Activated B cell treated with CpG ODN at 0.5 μM for 24 hours (primary cell): Measurements from ENCODE around the gene FAM209B. TPM values are rescaled to one million over a fixed set of nuclear protein-coding genes. Genes with fewer than 3 reads are reported as not detected.

Experiments
- ATAC-seq: fragments of 200-7000 bp; cut with Tn5 transposase; one replicate; pipeline ENCODE4 v1.10.0; 2021; ENCODE audit warnings: low read depth, mild to moderate bottlenecking, moderate library complexity
- CTCF ChIA-PET: fragments of 350-600 bp; sonication (Branson Sonifier 250); formaldehyde crosslinking; loops from one replicate; lab custom pipeline; 2021; ENCODE audit warnings: antibody characterized with exemption; lab: Charles Lee
- POLR2A ChIA-PET: fragments of 350-600 bp; sonication (Branson Sonifier 250); formaldehyde crosslinking; loops from one replicate; lab custom pipeline; 2021; ENCODE audit warnings: antibody characterized with exemption; lab: Charles Lee
- DNase-seq: peaks from one replicate; pipeline ENCODE4 v3.0.0; 2022
- H3K27ac Mint-ChIP-seq: one replicate; pipeline ENCODE4 v1.8.0; 2020; ENCODE audit warnings: mixed read lengths
- H3K27me3 Mint-ChIP-seq: one replicate; pipeline ENCODE4 v1.8.0; 2021; ENCODE audit warnings: mixed read lengths
- H3K36me3 Mint-ChIP-seq: one replicate; pipeline ENCODE4 v1.8.0; 2021; ENCODE audit warnings: low read depth, mixed read lengths
- H3K4me1 Mint-ChIP-seq: one replicate; pipeline ENCODE4 v1.8.0; 2021; ENCODE audit warnings: mixed read lengths
- H3K4me3 Mint-ChIP-seq: one replicate; pipeline ENCODE4 v1.8.0; 2020; ENCODE audit warnings: mild to moderate bottlenecking, mixed read lengths
- H3K9me3 Mint-ChIP-seq: one replicate; pipeline ENCODE4 v1.8.0; 2020; ENCODE audit warnings: mixed read lengths
- intact Hi-C: fragments of 100-400 bp; cut with micrococcal nuclease; formaldehyde crosslinking; loops from one replicate; pipeline ENCODE4 v1.15.1; 2024
- total RNA-seq: library from RNA; stranded (reverse); gene quantifications from 2 replicates; pipeline ENCODE4 v1.2.3, GENCODE V29; 2022
- TF ChIP-seq, protein P1 (sequence below): fragments of 200-600 bp; IDR thresholded peaks from one replicate; pipeline ENCODE4 v1.8.0; 2022; ENCODE audit warnings: antibody characterized with exemption, mild to moderate bottlenecking

The FAM209B gene
- total RNA-seq, 1 donor from 2014 or later = 1.5 TPM

DNA sequence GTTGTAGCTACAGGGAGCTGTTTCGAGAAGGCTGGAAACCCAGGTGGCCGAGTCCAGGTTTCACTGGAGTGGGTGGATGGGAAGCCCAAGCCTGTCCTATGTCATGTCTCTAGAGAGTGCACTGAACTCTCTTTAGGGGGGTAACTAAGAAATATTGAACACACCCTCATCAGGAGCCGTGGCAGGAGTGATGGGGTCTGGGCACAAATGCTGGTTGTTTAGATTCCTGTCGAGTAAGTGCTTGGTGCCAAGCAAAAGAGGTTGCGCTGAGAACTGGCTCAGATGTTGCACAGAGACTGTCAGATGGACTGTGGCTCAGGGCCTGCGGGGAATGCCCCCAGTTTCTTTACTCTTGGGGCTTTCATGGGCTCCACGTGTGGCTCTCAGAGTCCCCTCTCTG lies 15.8 kb upstream of the FAM209B start:
- Mint-ChIP-seq H3K4me1 (no peaks in the 10 kb centered on the region), H3K27ac (no peak overlapping the region), H3K9me3 (peaks cover 19% of the 10 kb centered on the region), H3K4me3 (no peak overlapping the region), H3K36me3 (peaks cover 96% of the 10 kb centered on the region), H3K27me3 (no peaks in the 10 kb centered on the region)
- DNase-seq (no peak), ATAC-seq (no peak)
- ChIA-PET POLR2A (no interaction called here), CTCF (no interaction called here)
- intact Hi-C loops = no loop called here
- TF ChIP-seq, protein P1, sequence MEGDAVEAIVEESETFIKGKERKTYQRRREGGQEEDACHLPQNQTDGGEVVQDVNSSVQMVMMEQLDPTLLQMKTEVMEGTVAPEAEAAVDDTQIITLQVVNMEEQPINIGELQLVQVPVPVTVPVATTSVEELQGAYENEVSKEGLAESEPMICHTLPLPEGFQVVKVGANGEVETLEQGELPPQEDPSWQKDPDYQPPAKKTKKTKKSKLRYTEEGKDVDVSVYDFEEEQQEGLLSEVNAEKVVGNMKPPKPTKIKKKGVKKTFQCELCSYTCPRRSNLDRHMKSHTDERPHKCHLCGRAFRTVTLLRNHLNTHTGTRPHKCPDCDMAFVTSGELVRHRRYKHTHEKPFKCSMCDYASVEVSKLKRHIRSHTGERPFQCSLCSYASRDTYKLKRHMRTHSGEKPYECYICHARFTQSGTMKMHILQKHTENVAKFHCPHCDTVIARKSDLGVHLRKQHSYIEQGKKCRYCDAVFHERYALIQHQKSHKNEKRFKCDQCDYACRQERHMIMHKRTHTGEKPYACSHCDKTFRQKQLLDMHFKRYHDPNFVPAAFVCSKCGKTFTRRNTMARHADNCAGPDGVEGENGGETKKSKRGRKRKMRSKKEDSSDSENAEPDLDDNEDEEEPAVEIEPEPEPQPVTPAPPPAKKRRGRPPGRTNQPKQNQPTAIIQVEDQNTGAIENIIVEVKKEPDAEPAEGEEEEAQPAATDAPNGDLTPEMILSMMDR = no peak

DNA sequence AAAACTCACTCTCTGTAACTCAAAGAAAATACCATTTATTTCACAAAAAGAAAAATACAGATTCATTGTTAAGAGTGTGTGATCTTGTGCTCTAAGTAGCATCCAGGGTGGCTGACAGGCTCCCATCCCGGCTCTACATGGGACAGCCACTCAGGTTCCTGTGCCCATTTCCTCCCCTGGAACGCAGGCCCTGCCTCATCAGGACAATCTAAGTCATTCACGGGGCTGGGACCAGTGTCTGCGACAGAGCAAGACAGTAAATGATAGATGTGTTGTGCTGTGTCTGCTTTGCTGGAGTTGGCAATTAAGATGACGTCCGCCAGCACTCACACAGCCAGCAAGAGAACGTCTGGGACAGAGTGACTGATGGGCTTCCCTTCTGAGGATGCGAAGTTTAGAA lies 15.4 kb upstream of the FAM209B start:
- Mint-ChIP-seq H3K4me3 (no peak overlapping the region), H3K27ac (no peak overlapping the region), H3K4me1 (no peaks in the 10 kb centered on the region), H3K9me3 (peaks cover 19% of the 10 kb centered on the region), H3K36me3 (peaks cover 92% of the 10 kb centered on the region), H3K27me3 (no peaks in the 10 kb centered on the region)
- TF ChIP-seq, protein P1 = no peak
- DNase-seq (no peak), ATAC-seq (no peak)
- ChIA-PET POLR2A (no interaction called here), CTCF (no interaction called here)
- intact Hi-C loops = no loop called here

DNA sequence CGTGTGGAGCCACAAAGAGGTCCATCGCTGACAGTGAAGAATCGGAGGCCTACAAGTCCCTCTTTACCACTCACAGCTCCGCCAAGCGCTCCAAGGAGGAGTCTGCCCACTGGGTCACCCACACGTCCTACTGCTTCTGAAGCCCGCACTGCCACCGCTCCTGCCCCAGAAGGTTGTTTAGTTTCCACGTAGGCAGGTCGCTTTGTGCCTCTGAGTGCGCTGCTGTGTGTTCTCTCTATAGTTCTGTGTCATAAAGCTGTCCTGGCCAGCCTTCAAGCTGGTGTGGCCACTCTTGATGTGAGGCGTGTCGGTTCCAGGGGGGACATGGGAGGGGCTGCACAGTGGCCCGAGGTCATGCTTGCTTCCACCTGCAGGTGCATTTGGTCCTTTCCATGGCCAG lies 14.9 kb upstream of the FAM209B start:
- Mint-ChIP-seq H3K36me3 (peaks cover 88% of the 10 kb centered on the region), H3K4me1 (no peaks in the 10 kb centered on the region), H3K9me3 (peaks cover 19% of the 10 kb centered on the region), H3K27me3 (no peaks in the 10 kb centered on the region), H3K27ac (no peak overlapping the region), H3K4me3 (no peak overlapping the region)
- ATAC-seq = no peak
- intact Hi-C loops = no loop called here
- CTCF ChIA-PET = no interaction called here
- POLR2A ChIA-PET = no interaction called here
- TF ChIP-seq, protein P1 = no peak
- DNase-seq = no peak

DNA sequence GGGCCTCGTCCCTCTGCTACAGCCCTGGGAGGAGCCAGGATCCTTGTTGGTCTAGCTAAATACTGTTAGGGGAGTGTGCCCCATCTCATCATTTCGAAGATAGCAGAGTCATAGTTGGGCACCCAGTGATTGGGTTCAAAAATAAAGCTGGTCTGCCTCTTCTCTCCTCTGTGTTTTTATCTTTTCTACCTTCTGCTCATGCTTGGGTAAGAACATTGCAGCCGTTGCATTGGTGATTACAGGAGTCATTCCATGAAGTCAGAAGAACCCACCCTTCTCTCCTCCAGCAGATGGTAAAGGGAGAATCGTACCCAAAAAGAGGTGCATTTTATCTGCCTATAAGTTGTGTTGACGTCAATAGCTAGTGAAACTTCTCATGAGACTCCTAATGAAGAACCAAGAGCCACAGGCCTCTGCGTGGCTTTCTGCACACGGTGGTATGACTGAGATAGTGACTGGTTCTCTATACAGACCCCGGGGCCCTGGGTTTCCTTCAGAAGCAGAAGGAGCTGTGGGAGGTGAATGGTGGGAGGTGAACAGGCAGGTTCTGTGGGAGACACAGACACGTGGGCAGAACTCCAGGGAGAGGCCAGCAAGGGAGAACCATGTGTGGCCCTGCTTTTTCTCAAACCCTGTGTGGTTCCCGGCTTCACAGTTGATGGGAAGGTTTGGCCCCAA lies 14.2 kb upstream of the FAM209B start:
- CTCF ChIA-PET = no interaction called here
- H3K27me3 Mint-ChIP-seq = no peaks in the 10 kb centered on the region
- peaks cover 19% of the 10 kb centered on the region for H3K9me3 Mint-ChIP-seq
- POLR2A ChIA-PET = no interaction called here
- no peak overlapping the region for H3K4me3 Mint-ChIP-seq
- H3K27ac Mint-ChIP-seq = no peak overlapping the region
- intact Hi-C loops = no loop called here
- ATAC-seq (no peak), DNase-seq (no peak)
- no peaks in the 10 kb centered on the region for H3K4me1 Mint-ChIP-seq
- peaks cover 82% of the 10 kb centered on the region for H3K36me3 Mint-ChIP-seq
- TF ChIP-seq, protein P1 = no peak

DNA sequence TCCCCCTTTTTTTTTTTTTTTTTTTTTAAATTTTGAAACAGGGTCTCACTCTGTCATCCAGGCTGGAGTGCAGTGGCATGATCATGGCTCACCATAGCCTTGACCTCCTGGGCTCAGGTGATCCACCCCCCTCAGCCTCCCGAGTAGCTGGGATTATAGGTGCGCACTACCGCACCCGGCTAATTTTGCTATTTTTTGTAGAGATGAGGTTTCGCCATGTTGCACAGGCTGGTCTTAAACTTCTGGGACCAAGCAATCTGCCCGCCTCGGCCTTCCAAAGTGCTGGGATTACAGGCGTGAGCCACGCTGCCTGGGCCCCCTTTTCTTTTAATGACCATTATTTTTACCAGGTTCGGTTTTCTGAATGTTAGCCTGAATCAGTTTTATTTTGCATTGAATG lies 13.5 kb upstream of the FAM209B start:
- TF ChIP-seq, protein P1 = no peak
- no peak overlapping the region for H3K4me3 Mint-ChIP-seq
- DNase-seq = no peak
- POLR2A ChIA-PET = no interaction called here
- CTCF ChIA-PET = no interaction called here
- intact Hi-C loops = no loop called here
- peaks cover 19% of the 10 kb centered on the region for H3K9me3 Mint-ChIP-seq
- no peaks in the 10 kb centered on the region for H3K27me3 Mint-ChIP-seq
- H3K4me1 Mint-ChIP-seq = no peaks in the 10 kb centered on the region
- H3K36me3 Mint-ChIP-seq = peaks cover 75% of the 10 kb centered on the region
- ATAC-seq = no peak
- H3K27ac Mint-ChIP-seq = no peak overlapping the region
